Neutrophil (primary cell): ENCODE results near the gene PPP2R2C.

Experiments
- H3K27ac ChIP-seq: fragments of 200-600 bp; sonication (generic); 2 replicates; pipeline ENCODE4 v1.5.1; 2016; ENCODE audit warnings: mild to moderate bottlenecking, moderate library complexity
- H3K27me3 ChIP-seq: fragments of 200-600 bp; sonication (generic); 2 replicates; pipeline ENCODE4 v1.6.0; 2016; ENCODE audit warnings: mild to moderate bottlenecking
- H3K36me3 ChIP-seq: fragments of 200-600 bp; sonication (generic); 2 replicates; pipeline ENCODE4 v1.5.1; 2017
- H3K4me1 ChIP-seq, 2 experiments: fragments of 200-600 bp in 1 of 2; sonication (generic) in 1 of 2; 1 replicate in 1 of 2; 2 replicates in 1 of 2; pipeline versions ENCODE4 v1.5.1 to v1.6.1; 2013 to 2016; ENCODE audit warnings: low read depth in 1 of 2, low read length in 1 of 2, mild to moderate bottlenecking in 1 of 2, moderate library complexity in 1 of 2; ENCODE audit not compliant: control insufficient read depth in 1 of 2, insufficient read depth in 1 of 2
- H3K4me3 ChIP-seq, 2 experiments: fragments of 200-600 bp in 1 of 2; sonication (generic) in 1 of 2; 1 replicate in 1 of 2; 2 replicates in 1 of 2; pipeline ENCODE4 v1.5.1; 2013 to 2016; ENCODE audit warnings: low read depth in 1 of 2, low read length in 1 of 2, mild to moderate bottlenecking in 1 of 2, moderate library complexity in 1 of 2
- H3K9me3 ChIP-seq: fragments of 200-600 bp; sonication (generic); 2 replicates; pipeline ENCODE4 v1.5.1; 2016
- CTCF ChIP-seq: fragments of 200-600 bp; sonication (generic); IDR thresholded peaks from 2 replicates; pipeline ENCODE4 v1.5.1; 2016; ENCODE audit warnings: antibody characterized with exemption

Gene PPP2R2C

DNA sequence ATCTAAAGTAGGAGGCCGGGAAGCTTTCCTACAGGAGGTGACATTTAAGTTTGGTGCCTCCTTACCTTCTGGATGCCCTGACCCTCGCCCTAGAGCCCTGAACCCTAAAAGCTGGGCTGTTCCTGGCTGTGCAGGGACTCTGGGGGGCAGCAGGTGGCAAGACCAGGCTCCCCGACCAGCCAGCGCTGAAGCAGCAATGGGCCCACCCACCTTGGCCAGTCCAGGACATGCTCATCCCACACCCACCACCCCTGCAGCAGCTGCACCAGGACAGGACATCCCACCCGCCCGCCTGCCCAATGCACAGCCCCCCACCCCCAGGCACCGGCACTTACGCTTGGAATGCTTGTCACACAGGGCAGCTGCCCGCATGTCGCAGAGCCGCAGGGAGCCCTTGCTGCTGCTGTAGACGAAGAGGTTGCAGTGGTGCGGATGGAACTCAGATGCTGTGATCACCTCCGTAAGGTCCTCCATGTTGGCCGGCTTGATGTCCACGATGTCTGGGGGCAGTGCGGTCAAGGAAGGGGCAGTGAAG, 124.8 kb downstream of the PPP2R2C start:
- peaks cover 6% of the 10 kb centered on the region for H3K27me3 ChIP-seq
- no peak overlapping the region for H3K4me3 ChIP-seq
- no peak overlapping the region for H3K27ac ChIP-seq
- no peaks in the 10 kb centered on the region for H3K36me3 ChIP-seq
- H3K9me3 ChIP-seq, result no peaks in the 10 kb centered on the region
- H3K4me1 ChIP-seq, result no peaks in the 10 kb centered on the region
- no peak for TF ChIP-seq CTCF

- Histone ChIP-seq H3K27ac (no peak overlapping the region), H3K36me3 (no peaks in the 10 kb centered on the region), H3K9me3 (no peaks in the 10 kb centered on the region), H3K4me3 (no peak overlapping the region), H3K27me3 (peaks cover 11% of the 10 kb centered on the region), H3K4me1 (no peaks in the 10 kb centered on the region)
- TF ChIP-seq CTCF, result no peak
Observed at GRCh38 chr4:6346373-6347110, 125.9 kb downstream of the PPP2R2C start.

DNA sequence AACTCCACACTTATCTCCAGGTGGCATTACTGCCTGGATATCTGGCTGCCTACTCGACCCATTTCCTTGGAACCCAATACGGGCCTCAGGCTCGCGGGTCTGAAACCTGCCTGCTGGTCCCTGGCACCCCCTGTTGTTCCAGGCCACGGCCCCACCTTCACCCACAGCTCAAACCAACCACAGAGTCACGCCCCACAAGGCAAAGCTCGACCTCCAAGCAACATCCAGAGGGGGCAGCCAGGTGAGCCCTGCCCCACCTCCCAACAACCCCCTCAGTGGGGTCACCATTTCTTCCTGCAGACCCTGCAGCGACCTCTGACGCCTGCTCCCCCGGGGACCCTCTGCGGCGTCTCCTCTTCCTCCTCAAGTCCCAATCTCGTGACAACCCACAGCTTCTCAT, 126.5 kb downstream of the PPP2R2C start:
- Histone ChIP-seq H3K27me3 (peaks cover 11% of the 10 kb centered on the region), H3K9me3 (no peaks in the 10 kb centered on the region), H3K4me1 (no peaks in the 10 kb centered on the region), H3K36me3 (no peaks in the 10 kb centered on the region), H3K27ac (no peak overlapping the region), H3K4me3 (no peak overlapping the region)
- no peak for TF ChIP-seq CTCF

DNA sequence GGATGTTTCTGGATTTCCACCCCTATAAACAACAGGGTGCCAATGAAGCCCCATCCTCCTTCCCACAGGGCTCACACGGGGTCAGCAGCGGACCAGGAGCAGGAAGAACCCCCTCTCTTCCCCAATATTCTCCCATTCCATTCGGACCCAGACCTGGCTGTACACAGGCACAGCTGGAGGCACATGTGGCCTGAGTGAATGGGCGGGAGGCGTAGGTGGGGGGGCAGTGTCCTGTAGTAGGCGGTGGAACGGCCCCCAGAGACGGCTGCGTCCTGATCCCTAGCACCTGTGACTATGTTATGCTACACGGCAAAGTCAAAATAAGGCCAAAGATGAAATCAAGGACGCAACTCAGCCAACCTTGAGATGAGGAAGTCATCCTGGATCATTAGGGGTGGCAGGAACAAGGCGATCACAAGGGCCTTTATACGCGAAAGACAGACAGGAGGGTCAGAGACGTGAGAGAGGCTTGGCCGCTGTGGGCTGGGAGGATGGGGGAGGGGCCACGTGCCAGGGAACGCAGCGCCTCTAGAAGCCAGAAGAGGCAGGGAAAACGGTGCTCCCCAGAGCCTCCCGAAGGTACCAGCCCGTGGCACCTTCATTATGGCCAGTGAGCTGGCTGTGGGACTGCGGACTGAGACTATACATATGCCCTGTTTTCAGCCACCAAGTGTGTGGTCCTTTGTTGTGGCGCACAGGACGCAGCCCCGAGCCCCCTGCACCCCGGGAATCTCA, 127.2 kb downstream of the PPP2R2C start:
- H3K27me3 ChIP-seq, result peaks cover 15% of the 10 kb centered on the region
- no peak overlapping the region for H3K4me3 ChIP-seq
- no peaks in the 10 kb centered on the region for H3K4me1 ChIP-seq
- no peak overlapping the region for H3K27ac ChIP-seq
- no peak for TF ChIP-seq CTCF
- H3K9me3 ChIP-seq, result no peaks in the 10 kb centered on the region
- no peaks in the 10 kb centered on the region for H3K36me3 ChIP-seq

- no peak overlapping the region for H3K4me3 ChIP-seq
- H3K27ac ChIP-seq, result no peak overlapping the region
- no peak for TF ChIP-seq CTCF
- H3K4me1 ChIP-seq, result no peaks in the 10 kb centered on the region
- H3K27me3 ChIP-seq, result peaks cover 23% of the 10 kb centered on the region
- no peaks in the 10 kb centered on the region for H3K9me3 ChIP-seq
- H3K36me3 ChIP-seq, result no peaks in the 10 kb centered on the region
Observed at GRCh38 chr4:6343939-6344408, 128.4 kb downstream of the PPP2R2C start.
